ENCODE measurements around the gene HIF3A.

GRCh38 chr19:46386996-46387712 is 90.3 kb downstream of the HIF3A start:
- TF ChIP-seq CTCF (conservative IDR thresholded peaks at IDR 0.05 in 1 of 2, IDR thresholded peaks at IDR 0.05 in 1 of 2; ENCODE audit: low read depth in 1 of 2, low read length in 2 of 2) (no peak), EZH2 (IDR thresholded peaks at IDR 0.05; ENCODE audit: low read length, missing control alignments) (no peak)

All from fibroblast of lung (primary cell).